Sigmoid colon (tissue), 4 donors: ENCODE results near the gene PPIA.

Experiments used
- EP300 ChIP-seq, 4 donors: sonication (generic); formaldehyde crosslinking; IDR thresholded peaks; one replicate each; pipeline ENCODE4 v1.6.1; 2017; ENCODE audit warnings: antibody characterized with exemption in 4 of 4
- POLR2A ChIP-seq, 2 donors: fragments of 450-650 bp; IDR thresholded peaks; one replicate each; pipeline ENCODE4 v1.6.1; 2016; ENCODE audit warnings: antibody characterized with exemption in 2 of 2, mild to moderate bottlenecking in 2 of 2, moderate library complexity in 2 of 2
- POLR2AphosphoS5 ChIP-seq, 4 donors: sonication (generic); formaldehyde crosslinking; IDR thresholded peaks; one replicate each; pipeline ENCODE4 v1.6.1; 2017; ENCODE audit warnings: antibody characterized with exemption in 4 of 4
- TF ChIP-seq, protein P1 (sequence below), 4 experiments: fragments of 450-650 bp in 3 of 4; fragments of 200-600 bp in 1 of 4; IDR thresholded peaks; one replicate each; pipeline ENCODE4 v1.5.1; 2016 to 2019; ENCODE audit warnings: antibody characterized with exemption in 4 of 4, mild to moderate bottlenecking in 3 of 4, moderate library complexity in 2 of 4

DNA sequence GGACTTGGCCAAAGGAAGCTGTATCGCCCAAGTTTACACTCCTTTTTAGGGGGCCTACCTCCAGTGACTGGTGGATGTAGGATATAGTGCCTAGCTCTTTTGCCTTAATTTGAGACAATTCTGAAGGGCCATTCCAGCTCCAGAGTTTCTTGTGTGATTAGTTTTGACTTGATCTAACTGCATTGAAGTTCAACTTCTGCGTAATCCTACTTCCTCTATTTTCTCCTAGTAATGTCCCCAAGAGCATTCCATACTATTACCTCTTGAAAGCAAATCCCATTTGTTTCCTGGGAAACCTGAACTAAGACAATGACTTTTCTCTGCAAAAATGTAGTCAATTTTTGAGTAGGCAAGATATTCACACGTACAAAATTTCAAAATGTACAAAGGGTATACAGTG lies 56.1 kb downstream of the PPIA start:
- TF ChIP-seq, protein P1, sequence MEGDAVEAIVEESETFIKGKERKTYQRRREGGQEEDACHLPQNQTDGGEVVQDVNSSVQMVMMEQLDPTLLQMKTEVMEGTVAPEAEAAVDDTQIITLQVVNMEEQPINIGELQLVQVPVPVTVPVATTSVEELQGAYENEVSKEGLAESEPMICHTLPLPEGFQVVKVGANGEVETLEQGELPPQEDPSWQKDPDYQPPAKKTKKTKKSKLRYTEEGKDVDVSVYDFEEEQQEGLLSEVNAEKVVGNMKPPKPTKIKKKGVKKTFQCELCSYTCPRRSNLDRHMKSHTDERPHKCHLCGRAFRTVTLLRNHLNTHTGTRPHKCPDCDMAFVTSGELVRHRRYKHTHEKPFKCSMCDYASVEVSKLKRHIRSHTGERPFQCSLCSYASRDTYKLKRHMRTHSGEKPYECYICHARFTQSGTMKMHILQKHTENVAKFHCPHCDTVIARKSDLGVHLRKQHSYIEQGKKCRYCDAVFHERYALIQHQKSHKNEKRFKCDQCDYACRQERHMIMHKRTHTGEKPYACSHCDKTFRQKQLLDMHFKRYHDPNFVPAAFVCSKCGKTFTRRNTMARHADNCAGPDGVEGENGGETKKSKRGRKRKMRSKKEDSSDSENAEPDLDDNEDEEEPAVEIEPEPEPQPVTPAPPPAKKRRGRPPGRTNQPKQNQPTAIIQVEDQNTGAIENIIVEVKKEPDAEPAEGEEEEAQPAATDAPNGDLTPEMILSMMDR (IDR thresholded peaks at IDR 0.05) = no peak
- TF ChIP-seq POLR2AphosphoS5 (IDR thresholded peaks at IDR 0.05) (no peak), POLR2A (IDR thresholded peaks at IDR 0.05) (no peak), EP300 (IDR thresholded peaks at IDR 0.05) (no peak)
